Vagina (tissue), 2 donors: Measurements from ENCODE around the gene INSR. TPM values are rescaled to one million over a fixed set of nuclear protein-coding genes. Genes with fewer than 3 reads are reported as not detected.
"Not testable (repeated sequence)": the region's sequence is repeated elsewhere in the genome, so short reads cannot be mapped to it uniquely, and the experiment has no call there.

Experiments
- DNase-seq, 2 donors: peaks; one replicate each; pipeline ENCODE4 v3.0.0-alpha.2; 2017; ENCODE audit errors: extremely low spot score in 2 of 2
- H3K27ac ChIP-seq: fragments of 200-600 bp; sonication (generic); one replicate; pipeline ENCODE4 v1.5.1; 2019
- H3K27me3 ChIP-seq: fragments of 200-600 bp; sonication (generic); one replicate; pipeline ENCODE4 v1.5.1; 2019
- H3K36me3 ChIP-seq, 2 donors: fragments of 200-600 bp; sonication (generic); one replicate each; pipeline ENCODE4 v1.5.1; 2017 to 2019
- H3K4me1 ChIP-seq: fragments of 200-600 bp; sonication (generic); one replicate; pipeline ENCODE4 v1.5.1; 2019
- H3K4me3 ChIP-seq, 2 donors: fragments of 200-600 bp; sonication (generic); 1 replicate in 1 of 2; 2 replicates in 1 of 2; pipeline ENCODE4 v1.5.1; 2016 to 2019
- H3K9me3 ChIP-seq: fragments of 200-600 bp; sonication (generic); one replicate; pipeline ENCODE4 v1.5.1; 2019
- CTCF ChIP-seq, 3 experiments: fragments of 450-650 bp in 2 of 3; fragments of 200-600 bp in 1 of 3; sonication (generic) in 1 of 3; IDR thresholded peaks; one replicate each; pipeline ENCODE4 v1.5.1; 2017 to 2019; ENCODE audit warnings: antibody characterized with exemption in 3 of 3, mild to moderate bottlenecking in 2 of 3, moderate library complexity in 2 of 3
- POLR2A ChIP-seq, 2 donors: fragments of 450-650 bp; IDR thresholded peaks; one replicate each; pipeline ENCODE4 v1.6.1; 2017; ENCODE audit warnings: antibody characterized with exemption in 2 of 2, mild to moderate bottlenecking in 2 of 2, moderate library complexity in 2 of 2
- POLR2AphosphoS5 ChIP-seq, 2 donors: sonication (generic); formaldehyde crosslinking; IDR thresholded peaks; one replicate each; pipeline ENCODE4 v1.9.0; 2017; ENCODE audit warnings: antibody characterized with exemption in 2 of 2, mild to moderate bottlenecking in 2 of 2, low read depth in 1 of 2; ENCODE audit not compliant: insufficient read depth in 1 of 2
- intact Hi-C: fragments of 100-400 bp; cut with DNase I; formaldehyde crosslinking; loops from one replicate; pipeline ENCODE4 v1.15.1; 2023
- total RNA-seq: library from RNA; depleted of rRNA; stranded (reverse); fragments of >200 nt; gene quantifications from one replicate; pipeline ENCODE4 v1.2.3, GENCODE V29; 2016

INSR gene
- total RNA-seq, 1 donor from 2014 or later: 86.7 TPM

DNA sequence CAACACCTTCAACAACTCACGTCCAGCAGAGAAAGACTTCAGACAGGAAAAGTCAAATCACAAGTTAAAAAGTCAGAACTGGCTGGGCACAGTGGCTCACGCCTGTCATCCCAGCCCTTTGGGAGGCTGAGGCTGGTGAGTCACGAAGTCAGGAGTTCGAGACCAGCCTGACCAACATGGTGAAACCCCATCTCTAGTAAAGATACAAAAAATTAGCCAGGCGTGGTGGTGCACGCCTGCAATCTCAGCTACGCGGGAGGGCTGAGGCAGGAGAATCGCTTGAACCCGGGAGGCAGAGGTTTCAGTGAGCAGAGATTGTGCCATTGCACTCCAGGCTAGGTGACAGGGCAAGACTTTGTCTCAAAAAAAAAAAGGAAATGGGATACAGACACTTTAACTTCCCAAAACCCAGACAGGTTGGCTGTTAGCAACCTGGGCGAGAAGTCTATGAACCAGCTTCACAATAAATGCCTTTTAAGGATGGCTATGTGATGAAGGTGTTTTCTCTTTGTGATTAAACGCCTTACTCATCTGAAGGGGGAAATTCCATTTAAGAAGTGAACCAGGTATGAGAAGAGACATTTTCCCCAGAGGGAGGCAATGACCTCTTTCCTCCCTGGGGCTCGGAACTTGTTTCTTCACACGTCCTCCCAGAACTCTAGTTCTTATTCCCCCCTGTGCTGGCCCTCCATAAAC, 80.4 kb downstream of the INSR start:
- H3K4me1 ChIP-seq: peaks cover 26% of the 10 kb centered on the region

GRCh38 chr19:7211191-7211951, 82.8 kb downstream of the INSR start:
- Histone ChIP-seq H3K36me3 (no peaks in the 10 kb centered on the region), H3K4me1 (peaks cover 33% of the 10 kb centered on the region), H3K27me3 (no peaks in the 10 kb centered on the region), H3K27ac (no peak overlapping the region), H3K9me3 (no peaks in the 10 kb centered on the region), H3K4me3 (no peak overlapping the region)
- intact Hi-C loops: no loop called here
- TF ChIP-seq POLR2A (IDR thresholded peaks at IDR 0.05) (no peak), CTCF (IDR thresholded peaks at IDR 0.05) (no peak), POLR2AphosphoS5 (IDR thresholded peaks at IDR 0.05; ENCODE audit: insufficient read depth in 1 of 2, low read depth in 1 of 2) (no peak)
- DNase-seq: no peak

More for the DNA sequence above, 80.4 kb downstream of the INSR start:
- intact Hi-C loops: no loop called here
- DNase-seq: no peak
- no peak overlapping the region for H3K27ac ChIP-seq
- no peaks in the 10 kb centered on the region for H3K36me3 ChIP-seq
- TF ChIP-seq POLR2A (IDR thresholded peaks at IDR 0.05) (no peak), CTCF (IDR thresholded peaks at IDR 0.05) (no peak), POLR2AphosphoS5 (IDR thresholded peaks at IDR 0.05; ENCODE audit: insufficient read depth in 1 of 2, low read depth in 1 of 2) (no peak)
- no peaks in the 10 kb centered on the region for H3K9me3 ChIP-seq
- no peaks in the 10 kb centered on the region for H3K27me3 ChIP-seq
- no peak overlapping the region for H3K4me3 ChIP-seq

- H3K4me1 ChIP-seq: peaks cover 33% of the 10 kb centered on the region
- H3K27ac ChIP-seq: no peak overlapping the region
These were observed 83.9 kb downstream of the INSR start for GRCh38 chr19:7210359-7210758.

DNA sequence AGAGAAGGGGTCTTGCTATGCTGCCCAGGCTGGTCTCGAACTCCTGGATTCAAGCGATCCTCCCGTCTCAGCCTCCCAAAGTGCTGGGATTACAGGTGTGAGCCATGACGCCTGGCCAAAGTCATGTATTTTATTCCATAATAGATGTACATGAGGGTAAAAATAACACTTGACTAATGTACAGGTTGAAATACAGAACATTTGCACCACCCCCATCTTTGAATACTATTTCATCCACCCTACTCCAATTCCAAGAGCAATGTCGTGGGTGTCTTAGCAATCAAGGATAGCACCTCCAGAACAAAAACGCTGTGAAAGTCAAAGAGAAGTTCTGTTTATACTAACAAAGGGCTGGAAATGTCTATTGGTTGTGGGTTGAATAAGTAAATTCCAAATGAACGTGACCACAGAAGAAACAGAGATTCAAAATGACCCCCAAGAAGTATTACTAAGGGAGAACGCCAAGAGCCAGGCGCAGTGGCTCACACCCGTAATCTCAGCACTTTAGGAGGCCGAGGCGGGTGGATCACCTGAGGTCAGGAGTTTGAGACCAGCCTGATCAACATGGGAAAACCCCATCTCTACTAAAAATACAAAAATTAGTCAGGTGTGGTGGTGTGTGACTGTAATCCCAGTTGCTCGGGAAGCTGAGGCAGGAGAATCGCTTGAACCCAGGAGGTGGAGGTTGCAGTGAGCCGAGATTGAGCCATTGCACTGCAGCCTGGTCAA, 84.5 kb downstream of the INSR start:
- intact Hi-C loops, H3K27ac ChIP-seq, H3K4me3 ChIP-seq, H3K27me3 ChIP-seq, H3K9me3 ChIP-seq, H3K36me3 ChIP-seq, DNase-seq: not testable (repeated sequence)
- peaks cover 33% of the 10 kb centered on the region for H3K4me1 ChIP-seq

More at GRCh38 chr19:7210359-7210758, 83.9 kb downstream of the INSR start:
- Histone ChIP-seq H3K27me3 (no peaks in the 10 kb centered on the region), H3K36me3 (no peaks in the 10 kb centered on the region), H3K9me3 (no peaks in the 10 kb centered on the region), H3K4me3 (no peak overlapping the region)
- intact Hi-C loops: no loop called here
- TF ChIP-seq POLR2AphosphoS5 (IDR thresholded peaks at IDR 0.05; ENCODE audit: insufficient read depth in 1 of 2, low read depth in 1 of 2) (no peak), POLR2A (IDR thresholded peaks at IDR 0.05) (no peak), CTCF (IDR thresholded peaks at IDR 0.05) (no peak)
- no peak for DNase-seq

- H3K9me3 ChIP-seq, H3K27me3 ChIP-seq, intact Hi-C loops, DNase-seq, H3K4me3 ChIP-seq, H3K27ac ChIP-seq, H3K36me3 ChIP-seq: not testable (repeated sequence)
- peaks cover 26% of the 10 kb centered on the region for H3K4me1 ChIP-seq
These were observed 85.2 kb downstream of the INSR start for GRCh38 chr19:7209036-7209435.
